HepG2 (cell line): Measurements from ENCODE around the gene SALL4. TPM values are rescaled to one million over a fixed set of nuclear protein-coding genes. Genes with fewer than 3 reads are reported as not detected.

Experiments used
- ARNT2 ChIP-seq: sonication (generic); formaldehyde crosslinking; IDR thresholded peaks from 2 replicates; pipeline ENCODE4 v1.8.0; 2022; ENCODE audit warnings: mild to moderate bottlenecking, low read depth, missing genetic modification reagents, moderate library complexity
- CENPBD1 ChIP-seq: sonication (generic); formaldehyde crosslinking; IDR thresholded peaks from 2 replicates; pipeline ENCODE4 v1.8.0; 2022; ENCODE audit warnings: missing genetic modification reagents, low read depth, mild to moderate bottlenecking, borderline replicate concordance
- CREM ChIP-seq, 2 experiments: sonication (generic) in 1 of 2; formaldehyde crosslinking in 1 of 2; IDR thresholded peaks; 2 replicates each; pipeline versions ENCODE4 v1.4.0 to v1.6.1; 2016 to 2020; ENCODE audit warnings: antibody characterized with exemption in 1 of 2, mild to moderate bottlenecking in 1 of 2, missing genetic modification reagents in 1 of 2
- CSRNP1 ChIP-seq: sonication (generic); formaldehyde crosslinking; IDR thresholded peaks from 2 replicates; pipeline ENCODE4 v1.8.1; 2023; ENCODE audit warnings: mild to moderate bottlenecking, missing genetic modification reagents
- IRX3 ChIP-seq: sonication (generic); formaldehyde crosslinking; IDR thresholded peaks from 2 replicates; pipeline ENCODE4 v1.8.1; 2023; ENCODE audit warnings: mild to moderate bottlenecking, low read depth, missing genetic modification reagents, borderline replicate concordance
- KLF9 ChIP-seq: IDR thresholded peaks from 2 replicates; pipeline ENCODE4 v1.6.1; 2016; ENCODE audit warnings: low read depth
- NCOA2 ChIP-seq: sonication (generic); formaldehyde crosslinking; IDR thresholded peaks from 2 replicates; pipeline ENCODE4 v1.8.0; 2022; ENCODE audit warnings: inconsistent platforms
- REL ChIP-seq: sonication (generic); formaldehyde crosslinking; conservative IDR thresholded peaks from 2 replicates; pipeline ENCODE4 v1.8.0; 2022; ENCODE audit warnings: mild to moderate bottlenecking, missing genetic modification reagents, moderate library complexity
- REST ChIP-seq, 2 experiments: IDR thresholded peaks; 2 replicates each; pipeline ENCODE4 v1.6.1; 2011 to 2012; ENCODE audit warnings: low read length in 2 of 2, borderline replicate concordance in 1 of 2, low read depth in 1 of 2, mild to moderate bottlenecking in 1 of 2, moderate library complexity in 1 of 2
- RNF2 ChIP-seq: fragments of 450-650 bp; conservative IDR thresholded peaks from 2 replicates; pipeline ENCODE4 v1.6.1; 2016; ENCODE audit warnings: low read depth
- SP4 ChIP-seq: sonication (generic); formaldehyde crosslinking; IDR thresholded peaks from 2 replicates; pipeline ENCODE4 v1.8.1; 2023; ENCODE audit warnings: mild to moderate bottlenecking, missing genetic modification reagents
- TIGD3 ChIP-seq: sonication (generic); formaldehyde crosslinking; IDR thresholded peaks from 2 replicates; pipeline ENCODE4 v1.5.1; 2020; ENCODE audit warnings: mild to moderate bottlenecking, missing genetic modification reagents, borderline replicate concordance
- ZBTB37 ChIP-seq: sonication (generic); formaldehyde crosslinking; IDR thresholded peaks from 2 replicates; pipeline ENCODE4 v1.4.0; 2020; ENCODE audit warnings: mild to moderate bottlenecking, missing genetic modification reagents
- ZBTB7A ChIP-seq: sonication (generic); formaldehyde crosslinking; IDR thresholded peaks from 2 replicates; pipeline ENCODE4 v1.8.0; 2022; ENCODE audit warnings: mild to moderate bottlenecking, missing genetic modification reagents
- ZNF577 ChIP-seq: sonication (generic); formaldehyde crosslinking; IDR thresholded peaks from 2 replicates; pipeline ENCODE4 v1.4.0; 2020; ENCODE audit warnings: mild to moderate bottlenecking, low read depth, missing genetic modification reagents, borderline replicate concordance
- ZNF737 ChIP-seq: sonication (generic); formaldehyde crosslinking; IDR thresholded peaks from 2 replicates; pipeline ENCODE4 v1.5.0; 2020; ENCODE audit warnings: missing genetic modification reagents, mild to moderate bottlenecking, borderline replicate concordance
- ZNF761 ChIP-seq: sonication (generic); formaldehyde crosslinking; conservative IDR thresholded peaks from 2 replicates; pipeline ENCODE4 v1.4.0; 2020; ENCODE audit warnings: mild to moderate bottlenecking, missing genetic modification reagents
- ZNF773 ChIP-seq: sonication (generic); formaldehyde crosslinking; IDR thresholded peaks from 2 replicates; pipeline ENCODE4 v1.4.0; 2020; ENCODE audit warnings: missing genetic modification reagents, borderline replicate concordance
- ZNF790 ChIP-seq: sonication (generic); formaldehyde crosslinking; IDR thresholded peaks from 2 replicates; pipeline ENCODE4 v1.8.0; 2022; ENCODE audit warnings: missing genetic modification reagents, mild to moderate bottlenecking, borderline replicate concordance
- polyA plus RNA-seq, 8 experiments: library from polyadenylated mRNA; depleted of rRNA in 3 of 8; stranded (reverse) in 7 of 8; unstranded in 1 of 8; fragments of >200 nt; fragmentation: Illumina TruSeq in 4 of 8; extraction: Trizol in 4 of 8; gene quantifications; 2 replicates each; pipeline versions ENCODE4 v1.2.1 to v1.2.3, GENCODE V29; 2011 to 2016; ENCODE audit warnings: low read depth in 4 of 8, missing spikeins in 1 of 8, mixed read lengths in 1 of 8; ENCODE audit not compliant: insufficient read depth in 1 of 8
- total RNA-seq, 5 experiments: library from RNA; depleted of rRNA; stranded (reverse); fragments of >200 nt; fragmentation: Illumina TruSeq; extraction: Trizol; gene quantifications; 2 replicates each; pipeline ENCODE4 v1.2.3, GENCODE V29; 2016; ENCODE audit warnings: low read depth in 1 of 5

Gene SALL4
- total and polyA plus RNA-seq, 2 of the 13 experiments (the other 11 are each of a cell fraction or from before 2014, with no cell fraction given): 0.33 to 1.8 TPM

GRCh38 chr20:51767867-51768758, 34.2 kb downstream of the SALL4 start, which contains the start of gene ATP9A (continued):
- no peak for TF ChIP-seq TIGD3 (CRISPR knock-in tag)
- no peak for TF ChIP-seq CENPBD1 (CRISPR knock-in tag)
- 0 out of 2 replicates have a peak, but pooled peaks have one; percentile 50 for TF ChIP-seq KLF9
- no peak; the same call in 1 of the 2 replicates for TF ChIP-seq CSRNP1 (CRISPR knock-in tag)
- TF ChIP-seq REST (IDR thresholded peaks at IDR 0.05; ENCODE audit: borderline replicate concordance in 1 of 2, low read depth in 1 of 2, low read length in 2 of 2): no peak
- no peak for TF ChIP-seq ZNF737 (CRISPR knock-in tag)
- no peak; the same call in 1 of the 2 replicates for TF ChIP-seq ZBTB37 (CRISPR knock-in tag)
- TF ChIP-seq ZNF773 (CRISPR knock-in tag): no peak; the same call in 1 of the 2 replicates
- peak; percentile 65; the same call in 1 of the 2 replicates for TF ChIP-seq ZNF790
- TF ChIP-seq ARNT2 (CRISPR knock-in tag): no peak
- no peak for TF ChIP-seq REL (CRISPR knock-in tag)
- no peak for TF ChIP-seq CREM (IDR thresholded peaks at IDR 0.05)
- TF ChIP-seq CREM (CRISPR knock-in tag; IDR thresholded peaks at IDR 0.05): no peak
- 0 out of 2 replicates have a peak, but pooled peaks have one; percentile 46 for TF ChIP-seq ZNF761
- TF ChIP-seq NCOA2 (CRISPR knock-in tag): 0 out of 2 replicates have a peak, but pooled peaks have one; percentile 2
- TF ChIP-seq ZNF577 (CRISPR knock-in tag): no peak
- TF ChIP-seq SP4 (CRISPR knock-in tag): peak; percentile 68
- TF ChIP-seq ZBTB7A: no peak
- TF ChIP-seq RNF2: no peak
- no peak for TF ChIP-seq IRX3 (CRISPR knock-in tag)
